GM12878 (cell line): ENCODE results near the gene KMT2E. TPM values are rescaled to one million over a fixed set of nuclear protein-coding genes. Genes with fewer than 3 reads are reported as not detected.
A peak's percentile ranks its signal among the peaks of the same experiment; 100 is the strongest.

Source experiments
- CREM ChIP-seq: IDR thresholded peaks from 2 replicates; pipeline ENCODE4 v1.6.1; 2014; ENCODE audit warnings: antibody characterized with exemption, low read depth
- ETV6 ChIP-seq, 2 experiments: fragments of 450-650 bp in 1 of 2; IDR thresholded peaks in 1 of 2; conservative IDR thresholded peaks in 1 of 2; 2 replicates each; pipeline ENCODE4 v1.6.1; 2014; ENCODE audit warnings: antibody characterized with exemption in 1 of 2, borderline replicate concordance in 1 of 2, low read depth in 1 of 2, mild to moderate bottlenecking in 1 of 2, moderate library complexity in 1 of 2
- EZH2 ChIP-seq: IDR thresholded peaks from 2 replicates; pipeline ENCODE4 v1.6.1; 2012; ENCODE audit warnings: low read depth, mild to moderate bottlenecking, control low read depth, inconsistent platforms, low read length, borderline replicate concordance; ENCODE audit not compliant: control insufficient read depth
- IKZF1 ChIP-seq: fragments of 450-650 bp; conservative IDR thresholded peaks from 2 replicates; pipeline ENCODE4 v1.6.1; 2017; ENCODE audit warnings: antibody characterized with exemption, mild to moderate bottlenecking
- MEF2A ChIP-seq: IDR thresholded peaks from 2 replicates; pipeline ENCODE4 v1.6.1; 2011; ENCODE audit warnings: low read depth, mild to moderate bottlenecking, low read length, moderate library complexity; ENCODE audit not compliant: insufficient read depth
- POLR2AphosphoS2 ChIP-seq: IDR thresholded peaks from 2 replicates; pipeline ENCODE4 v1.6.1; 2011; ENCODE audit warnings: low read depth, mild to moderate bottlenecking, low read length, improper control_type of control experiment, moderate library complexity
- POLR2AphosphoS5 ChIP-seq: IDR thresholded peaks from 2 replicates; pipeline ENCODE4 v1.6.1; 2011; ENCODE audit warnings: mild to moderate bottlenecking, low read length, inconsistent platforms
- RAD21 ChIP-seq: IDR thresholded peaks from 2 replicates; pipeline ENCODE4 v1.6.1; 2011; ENCODE audit warnings: mild to moderate bottlenecking, low read depth, low read length, moderate library complexity; ENCODE audit not compliant: insufficient read depth
- TBL1XR1 ChIP-seq: IDR thresholded peaks from 2 replicates; pipeline ENCODE4 v1.6.1; 2012; ENCODE audit warnings: low read depth, low read length, improper control_type of control experiment
- polyA plus RNA-seq, 11 experiments: library from polyadenylated mRNA; depleted of rRNA in 4 of 11; unstranded in 6 of 11; stranded (reverse) in 5 of 11; fragments of >200 nt; fragmentation: Nextera tagmentation in 4 of 11; fragmentation: Illumina TruSeq in 1 of 11; extraction: Ambion mirVana in 4 of 11; extraction: Trizol in 1 of 11; gene quantifications; 1 replicate in 1 of 11; 2 replicates in 10 of 11; pipeline versions ENCODE4 v1.2.1 to v1.2.3, GENCODE V29; 2011 to 2016; ENCODE audit warnings: inconsistent platforms in 2 of 11, missing spikeins in 2 of 11, low read depth in 1 of 11
- total RNA-seq, 4 experiments: library from RNA; depleted of rRNA in 3 of 4; stranded (reverse); fragments of >200 nt in 3 of 4; fragmentation: Illumina TruSeq in 1 of 4; extraction: Trizol in 1 of 4; gene quantifications; 2 replicates each; pipeline versions ENCODE4 v1.2.1 to v1.2.3, GENCODE V29; 2013 to 2021
- TF ChIP-seq, protein P1 (sequence below): fragments of 450-650 bp; formaldehyde crosslinking; IDR thresholded peaks from 2 replicates; pipeline ENCODE4 v1.4.0; 2022; ENCODE audit warnings: mild to moderate bottlenecking, moderate library complexity

Gene KMT2E
- total and polyA plus RNA-seq, 10 of the 15 experiments (the other 5 are each of a cell fraction or from before 2014, with no cell fraction given) = 13.2 to 68.1 (median 34.1) TPM

DNA sequence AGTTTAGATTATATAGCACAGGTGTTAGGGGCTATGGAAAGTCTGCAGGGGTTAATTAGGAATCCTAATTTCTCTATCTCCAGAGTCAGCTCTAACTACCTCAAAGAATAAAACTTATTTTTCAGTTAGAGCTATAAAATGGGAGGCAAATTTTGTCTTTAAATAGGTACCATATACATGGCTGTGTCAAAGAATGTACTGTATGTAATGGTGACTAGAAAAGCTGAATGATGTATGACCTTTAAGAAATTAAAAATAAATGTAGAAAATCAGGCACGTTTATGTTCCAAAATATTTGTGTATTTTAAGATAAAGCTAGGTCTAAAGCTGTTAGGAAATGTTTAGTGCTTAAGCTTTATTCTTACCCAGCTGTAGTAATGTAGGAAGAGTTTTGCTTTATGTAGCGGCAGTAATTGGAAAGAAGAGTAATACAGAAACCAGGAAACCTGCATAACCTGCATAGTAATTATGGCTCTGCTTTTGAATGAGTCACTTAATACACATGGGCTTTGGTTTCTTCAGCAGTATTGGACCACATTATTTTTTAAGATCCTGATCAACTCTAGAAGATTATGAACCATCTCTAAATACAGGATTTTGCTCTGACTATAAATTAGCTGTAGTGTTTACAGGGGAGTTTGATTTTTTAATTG, 85.0 kb downstream of the KMT2E start (continued):
- TF ChIP-seq EZH2 (no peak), IKZF1 (peak; percentile 27; the same call in 1 of the 2 replicates), TBL1XR1 (no peak), MEF2A (no peak), POLR2AphosphoS5 (no peak), POLR2AphosphoS2 (no peak), ETV6 (conservative IDR thresholded peaks at IDR 0.05 in 1 of 2, IDR thresholded peaks at IDR 0.05 in 1 of 2; ENCODE audit: borderline replicate concordance in 1 of 2, low read depth in 1 of 2) (peak in 1 of 2 experiments; percentile 20; a peak in 1 of 4 replicates), RAD21 (no peak), CREM (no peak)
- TF ChIP-seq, protein P1, sequence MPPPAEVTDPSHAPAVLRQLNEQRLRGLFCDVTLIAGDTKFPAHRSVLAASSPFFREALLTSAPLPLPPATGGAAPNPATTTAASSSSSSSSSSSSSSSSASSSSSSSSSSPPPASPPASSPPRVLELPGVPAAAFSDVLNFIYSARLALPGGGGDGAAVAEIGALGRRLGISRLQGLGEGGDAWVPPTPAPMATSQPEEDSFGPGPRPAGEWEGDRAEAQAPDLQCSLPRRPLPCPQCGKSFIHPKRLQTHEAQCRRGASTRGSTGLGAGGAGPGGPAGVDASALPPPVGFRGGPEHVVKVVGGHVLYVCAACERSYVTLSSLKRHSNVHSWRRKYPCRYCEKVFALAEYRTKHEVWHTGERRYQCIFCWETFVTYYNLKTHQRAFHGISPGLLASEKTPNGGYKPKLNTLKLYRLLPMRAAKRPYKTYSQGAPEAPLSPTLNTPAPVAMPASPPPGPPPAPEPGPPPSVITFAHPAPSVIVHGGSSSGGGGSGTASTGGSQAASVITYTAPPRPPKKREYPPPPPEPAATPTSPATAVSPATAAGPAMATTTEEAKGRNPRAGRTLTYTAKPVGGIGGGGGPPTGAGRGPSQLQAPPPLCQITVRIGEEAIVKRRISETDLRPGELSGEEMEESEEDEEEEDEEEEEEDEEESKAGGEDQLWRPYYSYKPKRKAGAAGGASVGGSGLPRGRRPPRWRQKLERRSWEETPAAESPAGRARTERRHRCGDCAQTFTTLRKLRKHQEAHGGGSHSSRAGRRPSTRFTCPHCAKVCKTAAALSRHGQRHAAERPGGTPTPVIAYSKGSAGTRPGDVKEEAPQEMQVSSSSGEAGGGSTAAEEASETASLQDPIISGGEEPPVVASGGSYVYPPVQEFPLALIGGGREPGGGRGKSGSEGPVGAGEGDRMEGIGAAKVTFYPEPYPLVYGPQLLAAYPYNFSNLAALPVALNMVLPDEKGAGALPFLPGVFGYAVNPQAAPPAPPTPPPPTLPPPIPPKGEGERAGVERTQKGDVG = no peak
